Subcutaneous abdominal adipose tissue (tissue), 5 donors: ENCODE measurements around the gene ATG7.
"Not testable (repeated sequence)": the region's sequence is repeated elsewhere in the genome, so short reads cannot be mapped to it uniquely, and the experiment has no call there.

Experiments
- H3K27ac ChIP-seq: one replicate; pipeline ENCODE4 v1.7.0; 2013; ENCODE audit warnings: low read depth, mild to moderate bottlenecking, inconsistent platforms, low read length, moderate library complexity
- H3K27me3 ChIP-seq, 5 donors: one replicate each; pipeline ENCODE4 v1.7.0; 2013; ENCODE audit warnings: low read length in 5 of 5, inconsistent platforms in 1 of 5; ENCODE audit not compliant: control insufficient read depth in 5 of 5, insufficient read depth in 4 of 5
- H3K36me3 ChIP-seq, 5 donors: one replicate each; pipeline ENCODE4 v1.7.0; 2013; ENCODE audit warnings: low read length in 5 of 5; ENCODE audit not compliant: control insufficient read depth in 5 of 5, insufficient read depth in 5 of 5
- H3K4me1 ChIP-seq, 5 donors: one replicate each; pipeline ENCODE4 v1.7.0; 2013; ENCODE audit warnings: low read length in 5 of 5, mild to moderate bottlenecking in 3 of 5, moderate library complexity in 1 of 5; ENCODE audit not compliant: control insufficient read depth in 5 of 5, insufficient read depth in 5 of 5
- H3K4me3 ChIP-seq, 5 donors: one replicate each; pipeline ENCODE4 v1.7.0; 2013; ENCODE audit warnings: low read length in 5 of 5, low read depth in 1 of 5
- H3K9ac ChIP-seq, 5 donors: one replicate each; pipeline ENCODE4 v1.7.0; 2013; ENCODE audit warnings: low read length in 5 of 5, mild to moderate bottlenecking in 4 of 5, moderate library complexity in 3 of 5
- H3K9me3 ChIP-seq, 5 donors: one replicate each; pipeline ENCODE4 v1.7.0; 2013; ENCODE audit warnings: low read length in 5 of 5; ENCODE audit not compliant: control insufficient read depth in 5 of 5
- donor health status: healthy.
- donor health status: healthy.
- donor health status: healthy.
- donor health status: healthy.
- donor health status: healthy.

The ATG7 gene

DNA sequence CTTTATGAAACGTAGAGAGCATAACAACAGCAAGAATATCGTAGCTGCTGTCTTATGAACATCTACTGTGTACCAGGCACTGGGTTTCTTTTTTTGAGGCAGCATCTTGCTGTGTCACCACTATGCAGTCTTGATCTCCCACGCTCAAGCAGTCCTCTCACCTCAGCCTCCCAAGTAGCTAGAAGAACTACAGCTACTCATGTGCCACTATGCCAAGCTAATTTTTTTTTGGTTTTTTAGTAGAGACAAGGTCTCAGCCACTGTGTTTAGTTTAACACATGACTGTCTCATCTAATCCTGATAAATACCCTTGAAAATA lies 241.6 kb downstream of the ATG7 start:
- Histone ChIP-seq H3K4me1 (peaks cover 8 to 33% (median 28%) of the 10 kb centered on the region in 5 donors), H3K4me3 (no peak overlapping the region), H3K9me3 (no peaks in the 10 kb centered on the region), H3K9ac (no peak overlapping the region), H3K27me3 (no peaks in the 10 kb centered on the region), H3K27ac (peak overlapping the region; percentile 30), H3K36me3 (peaks cover 0 to 3% (median 0%) of the 10 kb centered on the region in 5 donors)

DNA sequence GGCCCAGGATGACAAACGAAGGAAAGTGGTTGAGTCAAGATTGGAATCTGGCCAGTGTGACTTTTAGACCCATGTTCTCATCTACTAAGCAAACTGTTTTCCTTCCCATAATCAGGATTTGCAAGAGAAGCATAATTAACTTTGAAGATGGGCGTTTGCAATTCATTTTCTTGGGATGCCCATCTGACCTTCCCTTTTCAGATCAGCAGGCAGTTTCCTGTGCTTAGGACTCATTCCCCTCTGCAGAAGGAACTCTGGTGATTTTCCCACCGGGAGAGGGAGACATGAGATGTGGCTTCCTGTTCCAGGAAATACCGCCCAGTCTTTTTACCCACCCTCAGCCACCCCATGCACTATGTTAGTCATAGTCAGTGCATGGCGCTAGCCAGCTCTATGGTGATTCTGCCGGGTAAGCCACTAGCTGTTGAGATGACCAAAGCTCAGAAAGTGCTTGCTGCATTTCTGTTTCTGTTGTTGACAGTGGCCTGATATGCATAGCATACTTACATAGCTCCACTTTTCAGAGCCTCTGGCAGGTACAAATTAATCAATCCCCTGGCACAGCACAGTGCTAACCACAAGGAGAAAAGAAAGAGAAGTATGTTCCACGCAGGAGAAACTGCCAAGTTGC lies 242.1 kb downstream of the ATG7 start:
- peaks cover 0 to 3% (median 0%) of the 10 kb centered on the region in 5 donors for H3K36me3 ChIP-seq
- no peaks in the 10 kb centered on the region for H3K27me3 ChIP-seq
- H3K9ac ChIP-seq: no peak overlapping the region
- H3K9me3 ChIP-seq: no peaks in the 10 kb centered on the region
- H3K4me1 ChIP-seq: peaks cover 7 to 27% (median 23%) of the 10 kb centered on the region in 5 donors
- H3K27ac ChIP-seq: peak overlapping the region; percentile 0
- no peak overlapping the region for H3K4me3 ChIP-seq

DNA sequence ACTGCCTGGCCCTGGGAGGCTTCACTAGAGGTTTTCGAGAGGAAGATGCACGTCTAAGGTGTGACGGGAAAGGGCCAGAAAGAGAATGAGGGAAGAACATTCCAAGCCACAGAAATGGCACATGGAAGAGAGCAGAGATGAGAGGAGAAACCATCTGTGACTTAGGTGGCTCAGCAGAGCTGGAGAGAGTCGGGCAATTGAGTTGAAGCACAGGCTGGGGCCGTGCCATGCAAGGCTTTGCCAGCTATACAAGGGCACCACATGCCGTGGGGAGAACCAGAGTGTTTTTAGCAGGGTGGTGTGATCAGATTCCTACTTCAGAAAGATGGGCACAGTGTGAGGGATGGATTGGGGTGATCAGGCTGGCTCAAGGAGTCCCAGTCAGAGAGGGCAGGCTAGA lies 245.4 kb downstream of the ATG7 start:
- Histone ChIP-seq H3K36me3 (no peaks in the 10 kb centered on the region), H3K4me3 (no peak overlapping the region), H3K9ac (no peak overlapping the region), H3K27me3 (no peaks in the 10 kb centered on the region), H3K9me3 (no peaks in the 10 kb centered on the region), H3K27ac (no peak overlapping the region), H3K4me1 (peaks cover 7 to 19% (median 12%) of the 10 kb centered on the region in 5 donors)

- H3K9me3 ChIP-seq: no peaks in the 10 kb centered on the region
- H3K4me3 ChIP-seq: no peak overlapping the region
- H3K9ac ChIP-seq: no peak overlapping the region
- H3K36me3 ChIP-seq: no peaks in the 10 kb centered on the region
- H3K27ac ChIP-seq: no peak overlapping the region
- H3K4me1 ChIP-seq: peaks cover 0 to 6% (median 3%) of the 10 kb centered on the region in 5 donors
- H3K27me3 ChIP-seq: no peaks in the 10 kb centered on the region
Measured at GRCh38 chr3:11521167-11521566, 249.0 kb downstream of the ATG7 start.

GRCh38 chr3:11522398-11522715 lies 250.2 kb downstream of the ATG7 start:
- Histone ChIP-seq H3K27ac (no peak overlapping the region), H3K27me3 (no peaks in the 10 kb centered on the region), H3K4me3 (no peak overlapping the region), H3K9me3 (no peaks in the 10 kb centered on the region), H3K36me3 (no peaks in the 10 kb centered on the region), H3K4me1 (peaks cover 0 to 6% (median 3%) of the 10 kb centered on the region in 5 donors), H3K9ac (no peak overlapping the region)

- no peaks in the 10 kb centered on the region for H3K27me3 ChIP-seq
- no peaks in the 10 kb centered on the region for H3K36me3 ChIP-seq
- H3K4me1 ChIP-seq: peaks cover 0 to 6% (median 3%) of the 10 kb centered on the region in 5 donors
- no peak overlapping the region for H3K27ac ChIP-seq
- no peak overlapping the region for H3K9ac ChIP-seq
- H3K4me3 ChIP-seq: no peak overlapping the region
- H3K9me3 ChIP-seq: no peaks in the 10 kb centered on the region
Measured at GRCh38 chr3:11522953-11523571, 250.9 kb downstream of the ATG7 start.

DNA sequence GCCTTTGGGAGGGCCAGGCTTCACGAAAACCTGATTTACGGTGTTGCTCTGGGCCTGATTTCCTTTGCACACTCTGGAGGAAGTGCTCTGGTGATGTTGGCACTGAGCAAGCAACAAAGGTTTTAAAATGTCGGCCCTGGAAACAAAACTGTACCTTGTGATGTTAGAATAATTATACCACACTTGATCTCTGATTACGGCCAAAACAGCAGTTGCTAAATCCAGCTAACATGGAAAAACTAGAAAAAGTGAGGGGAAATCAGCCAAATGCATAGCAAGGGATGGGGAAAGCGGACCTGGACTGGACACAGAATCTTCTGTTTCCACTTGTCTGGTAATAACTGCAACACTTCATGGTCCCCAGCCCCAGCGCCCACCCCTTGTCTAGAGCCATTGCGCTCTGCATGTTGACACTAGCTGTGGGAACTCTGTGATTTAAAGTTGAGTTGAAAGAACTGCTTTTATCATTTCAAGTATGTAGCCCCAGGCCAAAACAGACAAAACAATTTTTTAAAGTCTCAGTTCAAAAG lies 251.4 kb downstream of the ATG7 start:
- no peak overlapping the region for H3K4me3 ChIP-seq
- H3K9me3 ChIP-seq: no peaks in the 10 kb centered on the region
- H3K9ac ChIP-seq: no peak overlapping the region
- no peak overlapping the region for H3K27ac ChIP-seq
- no peaks in the 10 kb centered on the region for H3K36me3 ChIP-seq
- no peaks in the 10 kb centered on the region for H3K27me3 ChIP-seq
- peaks cover 0 to 6% (median 3%) of the 10 kb centered on the region in 5 donors for H3K4me1 ChIP-seq

DNA sequence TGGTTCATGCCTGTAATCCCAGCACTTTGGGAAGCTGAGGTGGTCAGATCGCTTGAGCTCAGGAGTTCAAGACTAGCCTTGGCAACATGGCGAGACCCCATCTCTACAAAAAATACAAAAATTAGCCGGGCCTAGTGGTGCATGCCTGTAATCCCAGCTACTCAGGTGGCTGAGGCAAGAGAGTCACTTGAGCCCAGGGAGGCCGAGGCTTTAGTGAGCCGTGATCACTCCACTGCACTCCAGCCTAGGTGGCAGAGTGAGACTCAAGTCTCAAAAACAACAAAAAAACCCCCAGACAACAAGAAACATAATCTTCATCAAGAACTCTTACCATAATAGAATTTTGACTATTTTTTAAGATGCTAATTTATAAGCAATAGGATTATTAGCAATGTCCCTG lies 253.9 kb downstream of the ATG7 start:
- H3K27ac ChIP-seq, H3K4me1 ChIP-seq, H3K9ac ChIP-seq, H3K36me3 ChIP-seq, H3K4me3 ChIP-seq, H3K27me3 ChIP-seq, H3K9me3 ChIP-seq: not testable (repeated sequence)

- no peaks in the 10 kb centered on the region for H3K27me3 ChIP-seq
- H3K4me3 ChIP-seq: no peak overlapping the region
- H3K9me3 ChIP-seq: no peaks in the 10 kb centered on the region
- H3K4me1 ChIP-seq: no peaks in the 10 kb centered on the region
- no peak overlapping the region for H3K9ac ChIP-seq
- no peak overlapping the region for H3K27ac ChIP-seq
- peaks cover 0 to 2% (median 0%) of the 10 kb centered on the region in 5 donors for H3K36me3 ChIP-seq
Measured at GRCh38 chr3:11529281-11529680, 257.1 kb downstream of the ATG7 start.

DNA sequence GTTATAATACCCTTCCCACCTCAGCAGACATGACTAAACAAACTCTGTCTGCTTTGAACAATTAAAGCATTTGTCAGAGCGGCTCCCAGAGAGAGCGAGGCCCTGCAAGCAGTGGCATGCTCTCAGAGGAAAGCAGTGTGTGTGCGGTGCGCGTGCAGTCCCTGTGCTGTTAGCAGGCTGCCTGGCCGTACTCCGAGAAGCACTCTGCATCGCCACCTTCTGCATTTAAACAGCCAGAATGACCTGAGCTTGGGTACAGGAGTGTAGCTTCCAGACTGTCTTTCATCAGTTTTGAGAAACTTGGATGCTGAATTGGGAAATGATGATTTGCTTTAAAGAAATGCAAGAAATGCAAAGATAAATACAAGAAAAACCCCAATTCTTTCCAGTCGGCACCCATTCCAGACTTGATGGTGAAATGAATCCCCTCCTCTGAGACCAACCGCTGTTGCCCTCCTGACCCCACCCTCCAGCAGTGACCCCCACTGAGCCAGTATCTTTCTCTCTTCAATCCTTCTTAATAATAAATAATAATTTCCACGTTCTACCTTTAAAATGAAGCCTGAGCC lies 258.0 kb downstream of the ATG7 start:
- Histone ChIP-seq H3K27me3 (no peaks in the 10 kb centered on the region), H3K4me3 (no peak overlapping the region), H3K36me3 (peaks cover 0 to 5% (median 0%) of the 10 kb centered on the region in 5 donors), H3K9me3 (no peaks in the 10 kb centered on the region), H3K4me1 (no peaks in the 10 kb centered on the region), H3K9ac (no peak overlapping the region), H3K27ac (no peak overlapping the region)
